GM12878 (cell line): Measurements from ENCODE around the gene FOXP3. TPM values are rescaled to one million over a fixed set of nuclear protein-coding genes. Genes with fewer than 3 reads are reported as not detected.

Experiments
- ATAC-seq: fragments of 200-7000 bp; cut with Tn5 transposase; 3 replicates; pipeline ENCODE4 v1.9.1; 2020; ENCODE audit warnings: mild to moderate bottlenecking, moderate library complexity
- BruUV-seq: library from RNA; stranded (reverse); fragments of 400-500 nt; replicated peaks from 2 replicates; lab custom pipeline; 2021; lab: Mats Ljungman, UMichigan
- CTCF ChIA-PET: fragments of 300-600 bp; sonication (Branson Sonifier 250); formaldehyde crosslinking; extraction: SDS; loops from one replicate; lab custom pipeline; 2021; ENCODE audit warnings: inconsistent platforms; lab: Yijun Ruan, JAX
- POLR2A ChIA-PET: fragments of 350-600 bp; formaldehyde crosslinking; extraction: SDS; loops from one replicate; lab custom pipeline; 2021; ENCODE audit warnings: inconsistent platforms; lab: Charles Lee
- RAD21 ChIA-PET: fragments of 300-600 bp; sonication (Branson Sonifier 250); formaldehyde crosslinking; loops from one replicate; lab custom pipeline; 2023; ENCODE audit warnings: antibody characterized with exemption; ENCODE audit not compliant: unreplicated experiment; lab: Charles Lee
- SMC1A ChIA-PET: fragments of 300-600 bp; sonication (Branson Sonifier 250); formaldehyde crosslinking; loops from one replicate; lab custom pipeline; 2023; ENCODE audit not compliant: unreplicated experiment, uncharacterized antibody; lab: Charles Lee
- DNase-seq: peaks from one replicate; pipeline ENCODE4 v3.0.0-alpha.2; 2011; ENCODE audit warnings: low read depth, low spot score
- FAIRE-seq: peaks from 3 replicates; lab custom pipeline; 2011; peaks lifted over from hg19 to GRCh38; lab: Jason Lieb, UNC
- H2AFZ ChIP-seq: 2 replicates; pipeline ENCODE4 v1.6.0; 2011; ENCODE audit warnings: low read depth, low read length, control low read depth; ENCODE audit not compliant: control insufficient read depth
- H3K27ac ChIP-seq: 2 replicates; pipeline ENCODE4 v1.5.1; 2011; ENCODE audit warnings: control low read depth; ENCODE audit not compliant: control insufficient read depth, insufficient read depth
- H3K27me3 ChIP-seq, 2 experiments: replicated peaks in 1 of 2; 2 replicates each; pipeline versions ENCODE4 v1.6.0 to v1.6.1; 2011; ENCODE audit warnings: low read length in 1 of 2; ENCODE audit not compliant: control insufficient read depth in 2 of 2, insufficient read depth in 2 of 2
- H3K36me3 ChIP-seq, 2 experiments: 2 replicates each; pipeline ENCODE4 v1.5.1; 2011; ENCODE audit warnings: low read length in 1 of 2; ENCODE audit not compliant: control insufficient read depth in 2 of 2, insufficient read depth in 2 of 2
- H3K4me1 ChIP-seq: 2 replicates; pipeline ENCODE4 v1.6.1; 2011; ENCODE audit warnings: mild to moderate bottlenecking, low read length, moderate library complexity, mixed read lengths; ENCODE audit not compliant: control insufficient read depth, insufficient read depth
- H3K4me2 ChIP-seq: 2 replicates; pipeline ENCODE4 v1.6.0; 2011; ENCODE audit warnings: control low read depth; ENCODE audit not compliant: control insufficient read depth, insufficient read depth
- H3K4me3 ChIP-seq: fragments of 200-600 bp; sonication (generic); 2 replicates; pipeline ENCODE4 v1.5.1; 2016
- H3K79me2 ChIP-seq: 2 replicates; pipeline ENCODE4 v1.6.0; 2011; ENCODE audit warnings: low read length; ENCODE audit not compliant: control insufficient read depth, insufficient read depth
- H3K9ac ChIP-seq: 2 replicates; pipeline ENCODE4 v1.8.0; 2011; ENCODE audit warnings: low read length, control low read depth, mixed read lengths; ENCODE audit not compliant: control insufficient read depth, insufficient read depth
- H3K9me3 ChIP-seq: replicated peaks from 3 replicates; pipeline ENCODE4 v1.5.1; 2011; ENCODE audit warnings: mild to moderate bottlenecking, low read length; ENCODE audit not compliant: control insufficient read depth, insufficient read depth
- H4K20me1 ChIP-seq: 2 replicates; pipeline ENCODE4 v1.6.0; 2011; ENCODE audit not compliant: control insufficient read depth, insufficient read depth
- BCL11A ChIP-seq: IDR thresholded peaks from 2 replicates; pipeline ENCODE4 v1.6.1; 2011; ENCODE audit warnings: low read depth, low read length
- MTA3 ChIP-seq: IDR thresholded peaks from 2 replicates; pipeline ENCODE4 v1.6.1; 2012; ENCODE audit warnings: low read length, inconsistent platforms, borderline replicate concordance
- MYC ChIP-seq: IDR thresholded peaks from 2 replicates; pipeline ENCODE4 v1.6.1; 2011; ENCODE audit warnings: mild to moderate bottlenecking, low read length, moderate library complexity, inconsistent platforms; ENCODE audit not compliant: insufficient read depth, insufficient replicate concordance, insufficient read length, severe bottlenecking
- NFYA ChIP-seq: IDR thresholded peaks from 2 replicates; pipeline ENCODE4 v1.6.1; 2011; ENCODE audit warnings: low read depth, mild to moderate bottlenecking, low read length, improper control_type of control experiment, borderline replicate concordance
- PML ChIP-seq: IDR thresholded peaks from 2 replicates; pipeline ENCODE4 v1.6.1; 2012; ENCODE audit warnings: low read length, inconsistent platforms
- SP1 ChIP-seq: IDR thresholded peaks from one replicate; pipeline ENCODE4 v1.6.1; 2011; ENCODE audit warnings: low read depth, low read length
- SPI1 ChIP-seq: IDR thresholded peaks from 2 replicates; pipeline ENCODE4 v1.6.1; 2011; ENCODE audit warnings: low read depth, mild to moderate bottlenecking, low read length, moderate library complexity, borderline replicate concordance; ENCODE audit not compliant: insufficient read depth
- TCF12 ChIP-seq: IDR thresholded peaks from 2 replicates; pipeline ENCODE4 v1.6.1; 2011; ENCODE audit warnings: low read depth, mild to moderate bottlenecking, low read length
- ZNF217 ChIP-seq: fragments of 450-650 bp; IDR thresholded peaks from 2 replicates; pipeline ENCODE4 v1.6.1; 2017; ENCODE audit warnings: antibody characterized with exemption, mild to moderate bottlenecking
- WGBS: methylation state at CpG from one replicate; pipeline ENCODE4 v1.1.6; 2016; ENCODE audit warnings: low lambda C conversion rate; ENCODE audit not compliant: insufficient replicate concordance, insufficient coverage; ENCODE audit errors: missing lambda C conversion rate; 5-methylcytosine and 5-hydroxymethylcytosine counted together
- in situ Hi-C: fragments of 300-500 bp; cut with MboI; formaldehyde crosslinking; loops from 9 replicates; pipeline ENCODE4 v1.14.3; 2018; ENCODE audit warnings: mixed read lengths
- intact Hi-C: fragments of 100-400 bp; cut with micrococcal nuclease; formaldehyde crosslinking; loops from one replicate; pipeline ENCODE4 v1.14.2; 2022; ENCODE audit not compliant: unreplicated experiment
- polyA plus RNA-seq, 11 experiments: library from polyadenylated mRNA; depleted of rRNA in 4 of 11; unstranded in 6 of 11; stranded (reverse) in 5 of 11; fragments of >200 nt; fragmentation: Nextera tagmentation in 4 of 11; fragmentation: Illumina TruSeq in 1 of 11; extraction: Ambion mirVana in 4 of 11; extraction: Trizol in 1 of 11; gene quantifications; 1 replicate in 1 of 11; 2 replicates in 10 of 11; pipeline versions ENCODE4 v1.2.1 to v1.2.3, GENCODE V29; 2011 to 2016; ENCODE audit warnings: inconsistent platforms in 2 of 11, missing spikeins in 2 of 11, low read depth in 1 of 11
- total RNA-seq, 4 experiments: library from RNA; depleted of rRNA in 3 of 4; stranded (reverse); fragments of >200 nt in 3 of 4; fragmentation: Illumina TruSeq in 1 of 4; extraction: Trizol in 1 of 4; gene quantifications; 2 replicates each; pipeline versions ENCODE4 v1.2.1 to v1.2.3, GENCODE V29; 2013 to 2021
- TF ChIP-seq, protein P1 (sequence below): IDR thresholded peaks from 2 replicates; pipeline ENCODE4 v1.6.1; 2012; ENCODE audit warnings: low read depth, low read length, improper control_type of control experiment
- TF ChIP-seq, protein P2 (sequence below): fragments of 150-350 bp; IDR thresholded peaks from 2 replicates; pipeline ENCODE4 v1.6.1; 2014; ENCODE audit warnings: mild to moderate bottlenecking, low read depth, low read length
- TF ChIP-seq, protein P3 (sequence below): IDR thresholded peaks from 2 replicates; pipeline ENCODE4 v1.6.1; 2012; ENCODE audit warnings: low read length, inconsistent platforms
- TF ChIP-seq, protein P4 (sequence below): IDR thresholded peaks from 2 replicates; pipeline ENCODE4 v1.6.1; 2011; ENCODE audit warnings: borderline replicate concordance, low read depth, mild to moderate bottlenecking, moderate library complexity, low read length; ENCODE audit not compliant: insufficient read depth, poor library complexity, severe bottlenecking

FOXP3 gene
- total and polyA plus RNA-seq, 10 of the 15 experiments (the other 5 are each of a cell fraction or from before 2014, with no cell fraction given): 0.02 to 0.21 (median 0.08) TPM; not detected in 3

DNA sequence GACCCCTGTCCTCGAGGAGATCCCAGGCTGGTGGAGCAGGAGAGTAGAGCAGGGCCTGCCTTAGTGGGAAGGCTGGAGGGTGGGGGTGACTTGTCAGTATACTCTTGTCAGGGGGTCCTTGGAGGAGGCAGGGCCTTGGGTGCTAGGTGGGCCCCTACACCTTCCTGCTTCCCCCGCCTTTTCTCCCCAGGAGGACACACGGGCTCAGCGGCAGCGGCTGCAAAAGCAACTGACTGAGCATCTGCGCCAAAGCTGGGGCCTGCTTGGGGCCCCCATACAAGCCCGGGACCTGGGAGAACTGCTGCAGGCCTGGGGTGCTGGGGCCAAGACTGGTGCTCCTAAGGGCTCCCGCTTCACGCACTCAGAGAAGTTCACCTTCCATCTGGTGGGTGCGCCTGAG, 18.0 kb downstream of the FOXP3 start:
- H3K4me2 ChIP-seq: no peak overlapping the region
- POLR2A ChIA-PET: no interaction called here
- peaks cover 0 to 2% of the 10 kb centered on the region in 2 experiments; a peak in 2 of 4 replicates for H3K36me3 ChIP-seq
- H3K27me3 ChIP-seq: no peaks in the 10 kb centered on the region
- RAD21 ChIA-PET: no interaction called here
- FAIRE-seq: no peak
- H3K79me2 ChIP-seq: no peaks in the 10 kb centered on the region
- in situ Hi-C loops: no loop called here
- no peaks in the 10 kb centered on the region for H4K20me1 ChIP-seq
- H2AFZ ChIP-seq: no peak overlapping the region
- no peak overlapping the region for H3K9ac ChIP-seq
- DNase-seq: no peak
- H3K27ac ChIP-seq: no peak overlapping the region
- no peaks in the 10 kb centered on the region for H3K9me3 ChIP-seq
- intact Hi-C loops: no loop called here
- ATAC-seq: no peak
- SMC1A ChIA-PET: no interaction called here
- no peaks in the 10 kb centered on the region for H3K4me1 ChIP-seq
- CTCF ChIA-PET: no interaction called here
- WGBS: 84% methylated on average over 9 of the region's 10 CpGs
- BruUV-seq: no TSS peak
- TF ChIP-seq, protein P1, sequence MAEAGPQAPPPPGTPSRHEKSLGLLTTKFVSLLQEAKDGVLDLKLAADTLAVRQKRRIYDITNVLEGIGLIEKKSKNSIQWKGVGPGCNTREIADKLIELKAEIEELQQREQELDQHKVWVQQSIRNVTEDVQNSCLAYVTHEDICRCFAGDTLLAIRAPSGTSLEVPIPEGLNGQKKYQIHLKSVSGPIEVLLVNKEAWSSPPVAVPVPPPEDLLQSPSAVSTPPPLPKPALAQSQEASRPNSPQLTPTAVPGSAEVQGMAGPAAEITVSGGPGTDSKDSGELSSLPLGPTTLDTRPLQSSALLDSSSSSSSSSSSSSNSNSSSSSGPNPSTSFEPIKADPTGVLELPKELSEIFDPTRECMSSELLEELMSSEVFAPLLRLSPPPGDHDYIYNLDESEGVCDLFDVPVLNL: no peak
- TF ChIP-seq SPI1 (no peak), ZNF217 (no peak), NFYA (no peak), PML (no peak), MYC (no peak), TCF12 (no peak), BCL11A (no peak), MTA3 (no peak), SP1 (no peak)
- TF ChIP-seq, protein P2, sequence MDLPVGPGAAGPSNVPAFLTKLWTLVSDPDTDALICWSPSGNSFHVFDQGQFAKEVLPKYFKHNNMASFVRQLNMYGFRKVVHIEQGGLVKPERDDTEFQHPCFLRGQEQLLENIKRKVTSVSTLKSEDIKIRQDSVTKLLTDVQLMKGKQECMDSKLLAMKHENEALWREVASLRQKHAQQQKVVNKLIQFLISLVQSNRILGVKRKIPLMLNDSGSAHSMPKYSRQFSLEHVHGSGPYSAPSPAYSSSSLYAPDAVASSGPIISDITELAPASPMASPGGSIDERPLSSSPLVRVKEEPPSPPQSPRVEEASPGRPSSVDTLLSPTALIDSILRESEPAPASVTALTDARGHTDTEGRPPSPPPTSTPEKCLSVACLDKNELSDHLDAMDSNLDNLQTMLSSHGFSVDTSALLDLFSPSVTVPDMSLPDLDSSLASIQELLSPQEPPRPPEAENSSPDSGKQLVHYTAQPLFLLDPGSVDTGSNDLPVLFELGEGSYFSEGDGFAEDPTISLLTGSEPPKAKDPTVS: no peak
- TF ChIP-seq, protein P3, sequence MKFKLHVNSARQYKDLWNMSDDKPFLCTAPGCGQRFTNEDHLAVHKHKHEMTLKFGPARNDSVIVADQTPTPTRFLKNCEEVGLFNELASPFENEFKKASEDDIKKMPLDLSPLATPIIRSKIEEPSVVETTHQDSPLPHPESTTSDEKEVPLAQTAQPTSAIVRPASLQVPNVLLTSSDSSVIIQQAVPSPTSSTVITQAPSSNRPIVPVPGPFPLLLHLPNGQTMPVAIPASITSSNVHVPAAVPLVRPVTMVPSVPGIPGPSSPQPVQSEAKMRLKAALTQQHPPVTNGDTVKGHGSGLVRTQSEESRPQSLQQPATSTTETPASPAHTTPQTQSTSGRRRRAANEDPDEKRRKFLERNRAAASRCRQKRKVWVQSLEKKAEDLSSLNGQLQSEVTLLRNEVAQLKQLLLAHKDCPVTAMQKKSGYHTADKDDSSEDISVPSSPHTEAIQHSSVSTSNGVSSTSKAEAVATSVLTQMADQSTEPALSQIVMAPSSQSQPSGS: no peak
- TF ChIP-seq, protein P4, sequence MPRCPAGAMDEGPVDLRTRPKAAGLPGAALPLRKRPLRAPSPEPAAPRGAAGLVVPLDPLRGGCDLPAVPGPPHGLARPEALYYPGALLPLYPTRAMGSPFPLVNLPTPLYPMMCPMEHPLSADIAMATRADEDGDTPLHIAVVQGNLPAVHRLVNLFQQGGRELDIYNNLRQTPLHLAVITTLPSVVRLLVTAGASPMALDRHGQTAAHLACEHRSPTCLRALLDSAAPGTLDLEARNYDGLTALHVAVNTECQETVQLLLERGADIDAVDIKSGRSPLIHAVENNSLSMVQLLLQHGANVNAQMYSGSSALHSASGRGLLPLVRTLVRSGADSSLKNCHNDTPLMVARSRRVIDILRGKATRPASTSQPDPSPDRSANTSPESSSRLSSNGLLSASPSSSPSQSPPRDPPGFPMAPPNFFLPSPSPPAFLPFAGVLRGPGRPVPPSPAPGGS: no peak
- H3K4me3 ChIP-seq: no peak overlapping the region
